ENCODE results near the gene RAB39B.
"Not testable (repeated sequence)": the region's sequence is repeated elsewhere in the genome, so short reads cannot be mapped to it uniquely, and the experiment has no call there.

Gene RAB39B, protein sequence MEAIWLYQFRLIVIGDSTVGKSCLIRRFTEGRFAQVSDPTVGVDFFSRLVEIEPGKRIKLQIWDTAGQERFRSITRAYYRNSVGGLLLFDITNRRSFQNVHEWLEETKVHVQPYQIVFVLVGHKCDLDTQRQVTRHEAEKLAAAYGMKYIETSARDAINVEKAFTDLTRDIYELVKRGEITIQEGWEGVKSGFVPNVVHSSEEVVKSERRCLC

DNA sequence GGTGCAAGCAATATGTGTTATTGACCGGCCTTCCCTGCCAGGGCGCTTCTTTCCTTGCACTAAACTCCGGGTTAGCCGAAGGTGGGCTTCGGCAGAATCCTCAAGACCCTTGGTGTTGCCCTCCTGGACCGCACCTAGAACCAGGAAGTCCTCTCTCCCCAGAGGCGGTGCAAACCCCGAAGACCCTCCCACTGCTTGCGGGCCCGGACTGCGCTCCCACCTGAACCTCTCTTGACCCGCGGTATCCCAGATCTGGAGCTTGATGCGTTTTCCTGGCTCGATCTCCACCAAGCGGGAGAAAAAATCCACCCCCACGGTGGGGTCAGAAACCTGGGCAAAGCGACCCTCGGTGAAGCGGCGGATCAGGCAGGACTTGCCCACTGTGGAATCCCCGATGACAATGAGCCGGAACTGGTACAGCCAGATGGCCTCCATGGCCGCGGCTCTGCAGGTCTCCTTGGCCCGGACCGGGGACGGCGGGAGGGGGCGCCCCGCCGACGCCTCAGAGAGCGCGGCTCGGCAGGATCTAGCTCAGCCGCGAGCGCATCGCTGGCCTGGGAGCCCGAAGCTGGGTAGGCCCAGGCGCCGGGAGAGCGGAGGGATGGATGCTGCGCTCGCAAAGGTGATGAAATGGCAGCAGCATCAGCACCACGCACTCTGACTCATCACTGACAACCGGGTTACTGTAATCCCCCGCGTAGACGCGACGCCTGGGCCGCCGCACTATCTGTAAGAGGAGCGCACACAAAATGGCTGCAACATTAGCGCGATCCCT is at the start of gene RAB39B:
RAB39B (minus strand) TSS at position 638 of the 775 bp plus-strand sequence; CDS start at position 435, 203 bp downstream.
- no peak for TF ChIP-seq CTCF (IDR thresholded peaks at IDR 0.05; ENCODE audit: low read depth, low read length)
- H3K4me3 ChIP-seq (replicated peaks in 1 of 2; ENCODE audit: low read depth in 2 of 2, low read length in 2 of 2): no peak within 1 kb of the TSS
- DNase-seq (ENCODE audit: low read depth in 2 of 2): peak; percentile 26 to 65

DNA sequence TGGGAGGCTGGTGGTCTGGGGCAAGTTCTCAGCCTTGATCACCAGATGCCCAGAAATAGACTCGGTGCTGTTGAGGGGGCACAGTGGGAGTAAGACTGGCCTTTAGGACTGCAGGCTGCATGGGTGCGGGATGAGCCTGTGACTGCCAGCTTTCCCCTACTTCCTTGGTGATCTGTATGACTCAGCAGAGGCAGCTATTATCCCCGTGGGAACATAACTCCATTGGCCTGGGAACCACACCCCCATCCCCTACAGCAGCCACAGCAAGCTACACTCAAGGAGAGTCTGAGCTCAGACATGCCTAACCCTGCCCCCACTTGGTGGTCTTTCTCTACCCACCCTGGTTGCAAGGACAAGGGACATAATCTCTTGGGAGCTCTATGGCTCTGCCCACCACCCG is 49.5 kb upstream of the RAB39B start:
- H3K4me3 ChIP-seq (replicated peaks in 1 of 2; ENCODE audit: low read depth in 2 of 2, low read length in 2 of 2): no peak overlapping the region
- TF ChIP-seq CTCF (IDR thresholded peaks at IDR 0.05; ENCODE audit: low read depth, low read length): no peak
- DNase-seq (ENCODE audit: low read depth in 2 of 2): peak in 1 of 2 donors; percentile 6

- no peak overlapping the region for H3K4me3 ChIP-seq (replicated peaks in 1 of 2; ENCODE audit: low read depth in 2 of 2, low read length in 2 of 2)
- TF ChIP-seq CTCF (IDR thresholded peaks at IDR 0.05; ENCODE audit: low read depth, low read length): no peak
- no peak for DNase-seq (ENCODE audit: low read depth in 2 of 2)
Measured at GRCh38 chrX:155293771-155294170, 29.5 kb upstream of the RAB39B start.

DNA sequence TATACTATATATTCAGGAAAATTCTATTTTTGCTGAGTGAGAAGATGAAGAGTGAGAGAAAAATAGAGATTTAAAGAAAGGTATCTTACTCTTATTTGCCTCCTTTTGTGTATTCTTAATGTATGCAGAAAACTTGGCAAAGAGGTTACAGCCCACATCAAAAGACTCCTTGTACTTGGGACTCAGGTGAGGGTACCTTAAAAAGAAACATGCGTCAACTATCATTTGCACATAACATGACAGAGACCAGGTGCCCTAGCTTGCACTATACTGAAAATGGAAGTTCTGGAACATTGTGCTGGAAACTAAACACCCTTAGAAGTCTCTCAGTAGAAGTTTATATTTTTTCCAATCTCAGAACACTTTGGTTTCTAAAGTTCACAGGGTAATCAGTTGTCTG is 15.6 kb upstream of the RAB39B start:
- DNase-seq (ENCODE audit: low read depth in 2 of 2): no peak
- no peak overlapping the region for H3K4me3 ChIP-seq (replicated peaks in 1 of 2; ENCODE audit: low read depth in 2 of 2, low read length in 2 of 2)
- no peak for TF ChIP-seq CTCF (IDR thresholded peaks at IDR 0.05; ENCODE audit: low read depth, low read length)

- no peak for DNase-seq (ENCODE audit: low read depth in 2 of 2)
- H3K4me3 ChIP-seq (replicated peaks in 1 of 2; ENCODE audit: low read depth in 2 of 2, low read length in 2 of 2): no peak overlapping the region
- no peak for TF ChIP-seq CTCF (IDR thresholded peaks at IDR 0.05; ENCODE audit: low read depth, low read length)
Measured at GRCh38 chrX:155270969-155271368, 6.7 kb upstream of the RAB39B start.

DNA sequence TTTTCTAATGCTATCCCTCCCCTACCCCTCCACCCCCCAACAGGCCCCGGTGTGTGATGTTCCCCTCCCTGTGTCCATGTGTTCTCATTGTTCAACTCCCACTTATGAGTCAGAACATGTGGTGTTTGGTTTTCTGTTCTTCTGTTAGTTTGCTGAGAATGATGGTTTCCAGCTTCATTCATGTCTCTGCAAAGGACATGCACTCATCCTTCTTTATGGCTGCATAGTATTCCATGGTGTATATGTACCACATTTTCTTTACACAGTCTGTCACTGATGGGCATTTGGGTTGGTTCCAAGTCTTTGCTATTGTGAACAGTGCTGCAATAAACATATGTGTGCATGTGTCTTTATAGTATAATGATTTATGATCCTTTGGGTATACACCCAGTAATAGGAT is 3.7 kb upstream of the RAB39B start:
- not testable (repeated sequence) for H3K4me3 ChIP-seq (replicated peaks in 1 of 2; ENCODE audit: low read depth in 2 of 2, low read length in 2 of 2); DNase-seq (ENCODE audit: low read depth in 2 of 2)

GRCh38 chrX:155266439-155266838 is 2.1 kb upstream of the RAB39B start:
- no peak for DNase-seq (ENCODE audit: low read depth in 2 of 2)
- no peak for TF ChIP-seq CTCF (IDR thresholded peaks at IDR 0.05; ENCODE audit: low read depth, low read length)
- H3K4me3 ChIP-seq (replicated peaks in 1 of 2; ENCODE audit: low read depth in 2 of 2, low read length in 2 of 2): no peak overlapping the region

Data from cardiac fibroblast (primary cell).